Ovary (tissue), 9 donors: ENCODE measurements around the gene SRRT. TPM values are rescaled to one million over a fixed set of nuclear protein-coding genes. Genes with fewer than 3 reads are reported as not detected.

Source experiments
- DNase-seq, 5 donors: peaks; one replicate each; pipeline ENCODE4 v3.0.0-alpha.2; 2019 to 2020
- H3K27ac ChIP-seq, 2 donors: fragments of 200-600 bp; one replicate each; pipeline versions ENCODE4 v1.5.1 to v1.8.0; 2019 to 2022
- H3K27me3 ChIP-seq: fragments of 200-600 bp; one replicate; pipeline ENCODE4 v1.8.0; 2022
- H3K36me3 ChIP-seq: fragments of 200-600 bp; sonication (generic); one replicate; pipeline ENCODE4 v1.5.1; 2019
- H3K4me1 ChIP-seq: one replicate; pipeline ENCODE4 v1.8.1; 2013; ENCODE audit warnings: mild to moderate bottlenecking, moderate library complexity; ENCODE audit not compliant: insufficient read depth
- H3K4me3 ChIP-seq: fragments of 200-600 bp; sonication (generic); one replicate; pipeline ENCODE4 v1.5.1; 2017
- H3K9me3 ChIP-seq, 2 donors: fragments of 200-600 bp in 1 of 2; sonication (generic) in 1 of 2; one replicate each; pipeline versions ENCODE4 v1.5.1 to v1.8.1; 2013 to 2019; ENCODE audit warnings: mild to moderate bottlenecking in 1 of 2, moderate library complexity in 1 of 2
- CTCF ChIP-seq, 3 donors: fragments of 450-650 bp in 2 of 3; fragments of 200-600 bp in 1 of 3; IDR thresholded peaks; one replicate each; pipeline versions ENCODE4 v1.5.1 to v1.8.0; 2016 to 2022; ENCODE audit warnings: antibody characterized with exemption in 3 of 3, mild to moderate bottlenecking in 1 of 3
- EP300 ChIP-seq: sonication (generic); formaldehyde crosslinking; IDR thresholded peaks from one replicate; pipeline ENCODE4 v1.6.1; 2017; ENCODE audit warnings: antibody characterized with exemption
- POLR2A ChIP-seq: fragments of 450-650 bp; IDR thresholded peaks from one replicate; pipeline ENCODE4 v1.6.1; 2017; ENCODE audit warnings: antibody characterized with exemption, mild to moderate bottlenecking, moderate library complexity
- WGBS, 3 donors: extraction: QIAGEN DNeasy Blood & Tissue Kit in 1 of 3; methylation state at CpG; one replicate each; pipeline versions ENCODE4 v1.1.5 to v1.1.7; 2013 to 2017; 5-methylcytosine and 5-hydroxymethylcytosine counted together
- intact Hi-C, 4 donors: fragments of 100-400 bp; cut with DNase I; formaldehyde crosslinking; loops; one replicate each; pipeline versions ENCODE4 v1.11.0 to v1.15.1; 2022 to 2023
- polyA plus RNA-seq, 2 donors: library from polyadenylated mRNA; stranded (reverse); fragments of 200-250 nt in 1 of 2; fragments of 350-450 nt in 1 of 2; fragmentation: Illumina TruSeq in 1 of 2; extraction: RNeasy Lipid Tissue Mini Kit (QIAGEN cat#74804) in 1 of 2; gene quantifications; one replicate each; pipeline ENCODE4 v1.2.3, GENCODE V29; 2013 to 2014
- total RNA-seq, 7 donors: library from RNA; depleted of rRNA in 2 of 7; stranded (reverse); fragments of >200 nt in 2 of 7; fragmentation: NEBNext Ultra II Directional in 3 of 7; extraction: Animal tissue kit (Norgen Biotek cat#: 25700) in 3 of 7; gene quantifications; one replicate each; pipeline versions ENCODE4 v1.1.0 to v1.2.4, GENCODE V29; 2016 to 2023
- donor health status: DM: no; HTN: no; CAD: no; lungs with moderate emphysema.
- donor health status: DM: no; HTN: no; CAD: no.
- donor health status: Bipolar disorder and iron deficiency.
- donor health status: DM: yes; HTN: yes; CAD: no.
- donor health status: DM: no; HTN: no; CAD: no.
- donor health status: DM: yes; HTN: yes; CAD: no.

Gene SRRT
- total and polyA plus RNA-seq, 9 donors: 45.8 to 191 (median 135) TPM

- TF ChIP-seq EP300: no peak
- TF ChIP-seq CTCF (IDR thresholded peaks at IDR 0.05): no peak
- TF ChIP-seq POLR2A: no peak
Measured at GRCh38 chr7:100839361-100839760, 35.5 kb upstream of the SRRT start.

GRCh38 chr7:100840470-100841100 is 34.3 kb upstream of the SRRT start:
- 46 to 65% (median 52%) methylated on average over 8 of the region's 8 CpGs for WGBS, 3 donors
- H3K36me3 ChIP-seq: no peaks in the 10 kb centered on the region
- no peak overlapping the region for H3K4me3 ChIP-seq
- H3K4me1 ChIP-seq: peaks cover 5% of the 10 kb centered on the region
- intact Hi-C loops: no loop called here
- no peak overlapping the region for H3K27ac ChIP-seq
- H3K9me3 ChIP-seq: no peaks in the 10 kb centered on the region
- no peak for DNase-seq
- no peaks in the 10 kb centered on the region for H3K27me3 ChIP-seq
- no peak for TF ChIP-seq CTCF (IDR thresholded peaks at IDR 0.05)

More at GRCh38 chr7:100839361-100839760, 35.5 kb upstream of the SRRT start:
- H3K4me1 ChIP-seq: peaks cover 3% of the 10 kb centered on the region
- 95 to 96% (median 96%) methylated on average over 18 of the region's 18 CpGs for WGBS, 3 donors
- H3K36me3 ChIP-seq: no peaks in the 10 kb centered on the region
- no peak overlapping the region for H3K4me3 ChIP-seq
- intact Hi-C loops: loop anchor here in 3 of 4 donors (5.0 kb wide), 2 partner anchors 37 to 132 kb away; partner anchors contain the start of gene POP7 (in 1 of the 3)
- H3K9me3 ChIP-seq: no peaks in the 10 kb centered on the region
- DNase-seq: no peak
- H3K27me3 ChIP-seq: no peaks in the 10 kb centered on the region
- H3K27ac ChIP-seq: no peak overlapping the region

- Histone ChIP-seq H3K4me3 (no peak overlapping the region), H3K27me3 (no peaks in the 10 kb centered on the region), H3K4me1 (peaks cover 2% of the 10 kb centered on the region), H3K36me3 (no peaks in the 10 kb centered on the region), H3K27ac (no peak overlapping the region), H3K9me3 (no peaks in the 10 kb centered on the region)
- TF ChIP-seq EP300: no peak
- intact Hi-C loops: no loop called here
- DNase-seq: no peak
- WGBS, 3 donors: 94 to 96% (median 94%) methylated on average over 4 of the region's 4 CpGs
Measured at GRCh38 chr7:100847360-100847759, 27.5 kb upstream of the SRRT start.

GRCh38 chr7:100852048-100852872 is 22.6 kb upstream of the SRRT start, which contains the start of gene SLC12A9:
SLC12A9 (plus strand) TSS chr7:100852713; CDS start chr7:100854198, 1,485 bp downstream.
- H3K4me1 ChIP-seq: no peaks in the 10 kb centered on the region
- H3K9me3 ChIP-seq: no peaks in the 10 kb centered on the region
- TF ChIP-seq POLR2A: no peak
- peak; percentile 94 to 95 (median 94) for TF ChIP-seq CTCF (IDR thresholded peaks at IDR 0.05)
- TF ChIP-seq EP300: no peak
- no peaks in the 10 kb centered on the region for H3K27me3 ChIP-seq
- peak within 1 kb of the TSS; percentile 48 for H3K4me3 ChIP-seq
- 0% methylated on average over 67 to 71 of the region's 71 CpGs for WGBS, 3 donors
- DNase-seq: peak; percentile 87 to 93 (median 90)
- intact Hi-C loops: loop anchor here (2.0 to 10.0 kb wide), 8 partner anchors 47 to 377 kb away; partner anchors contain the start of genes POP7 (in 2 of the 4), FBXO24 (in 1 of the 4), LRCH4 (in 1 of the 4) and TSC22D4 (in 1 of the 4)
- no peaks in the 10 kb centered on the region for H3K36me3 ChIP-seq
- peak within 1 kb of the TSS in 1 of 2 donors; percentile 66 for H3K27ac ChIP-seq
